ENCODE data around the gene PXN. TPM values are rescaled to one million over a fixed set of nuclear protein-coding genes. Genes with fewer than 3 reads are reported as not detected.

The PXN gene
- total RNA-seq, result 10 to 100 TPM in 1 of 2 donors, 1 to 10 TPM in 1; 6.0 to 13.1 TPM
- polyA plus RNA-seq, result 10 to 100 TPM; 12.0 to 12.6 TPM

GRCh38 chr12:120265473-120266179 is at the start of gene PXN:
Gene PXN (minus strand): TSS chr12:120265730. CDS start chr12:120265629, 101 bp downstream.
- H3K36me3 ChIP-seq (ENCODE audit: control insufficient read depth in 4 of 4, insufficient read depth in 3 of 4, low read depth in 1 of 4, low read length in 3 of 4), result no peaks in the 10 kb centered on the region
- peaks cover 4 to 48% (median 29%) of the 10 kb centered on the region in 4 donors for H3K4me1 ChIP-seq (ENCODE audit: control insufficient read depth in 4 of 4, insufficient read depth in 4 of 4, low read length in 3 of 4)
- peak; percentile 93 for DNase-seq (ENCODE audit: low spot score)
- no peaks in the 10 kb centered on the region for H3K9me3 ChIP-seq (ENCODE audit: control insufficient read depth in 4 of 4, low read length in 3 of 4)
- TF ChIP-seq RXRA (IDR thresholded peaks at IDR 0.05) (peak in 1 of 2 donors; percentile 19), HNF4G (IDR thresholded peaks at IDR 0.05) (no peak), TAF1 (conservative IDR thresholded peaks at IDR 0.05) (no peak), NR2F2 (IDR thresholded peaks at IDR 0.05) (no peak), RAD21 (IDR thresholded peaks at IDR 0.05) (peak; percentile 75 to 79), FOXA1 (IDR thresholded peaks at IDR 0.05) (no peak), CTCF (IDR thresholded peaks at IDR 0.05; ENCODE audit: low read depth, low read length, missing input control) (peak; percentile 91), ZBTB33 (IDR thresholded peaks at IDR 0.05) (no peak), EGR1 (IDR thresholded peaks at IDR 0.05; ENCODE audit: low read depth in 2 of 2) (peak in 1 of 2 donors; percentile 45), SP1 (IDR thresholded peaks at IDR 0.05) (peak; percentile 16), REST (IDR thresholded peaks at IDR 0.05) (no peak), MAX (IDR thresholded peaks at IDR 0.05) (no peak), HNF4A (conservative IDR thresholded peaks at IDR 0.05) (no peak), JUND (IDR thresholded peaks at IDR 0.05) (no peak), ATF3 (IDR thresholded peaks at IDR 0.05) (no peak), YY1 (IDR thresholded peaks at IDR 0.05) (no peak), GABPA (IDR thresholded peaks at IDR 0.05 in 1 of 2, conservative IDR thresholded peaks at IDR 0.05 in 1 of 2) (no peak), FOXA2 (IDR thresholded peaks at IDR 0.05) (no peak)
- H3K27me3 ChIP-seq (ENCODE audit: control insufficient read depth in 4 of 4, insufficient read depth in 4 of 4, low read length in 3 of 4), result no peaks in the 10 kb centered on the region
- peak within 1 kb of the TSS; percentile 67 to 84 for H3K27ac ChIP-seq (ENCODE audit: low read depth in 1 of 2, low read length in 2 of 2)
- H3K9ac ChIP-seq (ENCODE audit: low read depth in 1 of 2, low read length in 2 of 2), result peak within 1 kb of the TSS; percentile 71 to 90
- WGBS, result under 1% methylated on average over 81 of the region's 81 CpGs
- H3K4me3 ChIP-seq (ENCODE audit: low read depth in 1 of 3, low read length in 3 of 3), result peak within 1 kb of the TSS; percentile 72 to 90 (median 73)
